K562 (cell line): Measurements from ENCODE around the gene MSANTD4. TPM values are rescaled to one million over a fixed set of nuclear protein-coding genes. Genes with fewer than 3 reads are reported as not detected.

Experiments used
- AFF4 ChIP-seq: sonication (generic); formaldehyde crosslinking; IDR thresholded peaks from 2 replicates; pipeline ENCODE4 v1.8.0; 2023; ENCODE audit warnings: mild to moderate bottlenecking, missing genetic modification reagents
- CTCF ChIP-seq, 3 experiments: IDR thresholded peaks in 2 of 3; conservative IDR thresholded peaks in 1 of 3; 2 replicates each; pipeline ENCODE4 v1.5.1; 2011 to 2012; ENCODE audit warnings: low read length in 3 of 3, mild to moderate bottlenecking in 3 of 3, control low read depth in 2 of 3, improper control_type of control experiment in 1 of 3, inconsistent platforms in 1 of 3, low read depth in 1 of 3, mixed read lengths in 1 of 3, moderate library complexity in 1 of 3; ENCODE audit not compliant: insufficient read depth in 2 of 3
- LCOR ChIP-seq: sonication (generic); formaldehyde crosslinking; IDR thresholded peaks from 2 replicates; pipeline ENCODE4 v1.8.0; 2022; ENCODE audit warnings: mild to moderate bottlenecking, missing genetic modification reagents
- NKRF ChIP-seq: fragments of 450-650 bp; IDR thresholded peaks from 2 replicates; pipeline ENCODE4 v1.6.1; 2016; ENCODE audit warnings: borderline replicate concordance
- PKNOX1 ChIP-seq: fragments of 450-650 bp; IDR thresholded peaks from 2 replicates; pipeline ENCODE4 v1.6.1; 2016
- POLR2H ChIP-seq: IDR thresholded peaks from 2 replicates; pipeline ENCODE4 v1.6.1; 2016; ENCODE audit warnings: missing genetic modification characterization, low read depth, mild to moderate bottlenecking, control low read depth, missing compliant biosample characterization, moderate library complexity
- RBM39 ChIP-seq: fragments of 200-400 bp; formaldehyde crosslinking; optimal IDR thresholded peaks from 2 replicates; pipeline ENCODE3; 2018; ENCODE audit warnings: low read depth, low read length
- SIN3B ChIP-seq: fragments of 450-650 bp; IDR thresholded peaks from 2 replicates; pipeline ENCODE4 v1.6.1; 2017; ENCODE audit warnings: low read depth, mild to moderate bottlenecking, moderate library complexity
- STAG1 ChIP-seq: sonication (generic); formaldehyde crosslinking; IDR thresholded peaks from 2 replicates; pipeline ENCODE4 v1.5.0; 2020; ENCODE audit warnings: missing genetic modification reagents, borderline replicate concordance
- TAF7 ChIP-seq: fragments of 450-650 bp; IDR thresholded peaks from 2 replicates; pipeline ENCODE4 v1.6.1; 2016; ENCODE audit warnings: missing genetic modification characterization, missing compliant biosample characterization
- ZNF3 ChIP-seq: fragments of 250-450 bp; sonication (Bioruptor Pico); IDR thresholded peaks from 2 replicates; pipeline ENCODE4 v1.5.0; 2021; ENCODE audit warnings: mild to moderate bottlenecking, moderate library complexity
- ZNF511 ChIP-seq: sonication (generic); formaldehyde crosslinking; IDR thresholded peaks from 2 replicates; pipeline ENCODE4 v1.8.0; 2022; ENCODE audit warnings: mild to moderate bottlenecking, missing genetic modification reagents
- polyA plus RNA-seq, 8 experiments: library from polyadenylated mRNA; depleted of rRNA in 4 of 8; stranded (reverse) in 5 of 8; unstranded in 3 of 8; fragments of >200 nt; fragmentation: Nextera tagmentation in 2 of 8; fragmentation: Illumina TruSeq in 1 of 8; extraction: Ambion mirVana in 2 of 8; extraction: Trizol in 1 of 8; gene quantifications; 2 replicates each; pipeline versions ENCODE4 v1.2.1 to v1.2.3, GENCODE V29; 2011 to 2014; ENCODE audit warnings: inconsistent platforms in 1 of 8, missing spikeins in 1 of 8
- total RNA-seq, 7 experiments: library from RNA; depleted of rRNA in 6 of 7; stranded (reverse); fragments of >200 nt in 6 of 7; fragmentation: Illumina TruSeq in 2 of 7; extraction: Trizol in 2 of 7; gene quantifications; 2 replicates each; pipeline versions ENCODE4 v1.2.1 to v1.2.3, GENCODE V29; 2011 to 2021; ENCODE audit warnings: low replicate concordance in 1 of 7
- TF ChIP-seq, protein P1 (sequence below): sonication (generic); formaldehyde crosslinking; IDR thresholded peaks from 2 replicates; pipeline ENCODE4 v1.8.0; 2022; ENCODE audit warnings: missing genetic modification reagents, mild to moderate bottlenecking, moderate library complexity, borderline replicate concordance
- TF ChIP-seq, protein P2 (sequence below): sonication (generic); formaldehyde crosslinking; IDR thresholded peaks from 2 replicates; pipeline ENCODE4 v1.5.0; 2020; ENCODE audit warnings: missing genetic modification reagents

MSANTD4 gene
- total and polyA plus RNA-seq, 9 of the 15 experiments (the other 6 are each of a cell fraction or from before 2014, with no cell fraction given): 5.0 to 16.4 (median 10.2) TPM

DNA sequence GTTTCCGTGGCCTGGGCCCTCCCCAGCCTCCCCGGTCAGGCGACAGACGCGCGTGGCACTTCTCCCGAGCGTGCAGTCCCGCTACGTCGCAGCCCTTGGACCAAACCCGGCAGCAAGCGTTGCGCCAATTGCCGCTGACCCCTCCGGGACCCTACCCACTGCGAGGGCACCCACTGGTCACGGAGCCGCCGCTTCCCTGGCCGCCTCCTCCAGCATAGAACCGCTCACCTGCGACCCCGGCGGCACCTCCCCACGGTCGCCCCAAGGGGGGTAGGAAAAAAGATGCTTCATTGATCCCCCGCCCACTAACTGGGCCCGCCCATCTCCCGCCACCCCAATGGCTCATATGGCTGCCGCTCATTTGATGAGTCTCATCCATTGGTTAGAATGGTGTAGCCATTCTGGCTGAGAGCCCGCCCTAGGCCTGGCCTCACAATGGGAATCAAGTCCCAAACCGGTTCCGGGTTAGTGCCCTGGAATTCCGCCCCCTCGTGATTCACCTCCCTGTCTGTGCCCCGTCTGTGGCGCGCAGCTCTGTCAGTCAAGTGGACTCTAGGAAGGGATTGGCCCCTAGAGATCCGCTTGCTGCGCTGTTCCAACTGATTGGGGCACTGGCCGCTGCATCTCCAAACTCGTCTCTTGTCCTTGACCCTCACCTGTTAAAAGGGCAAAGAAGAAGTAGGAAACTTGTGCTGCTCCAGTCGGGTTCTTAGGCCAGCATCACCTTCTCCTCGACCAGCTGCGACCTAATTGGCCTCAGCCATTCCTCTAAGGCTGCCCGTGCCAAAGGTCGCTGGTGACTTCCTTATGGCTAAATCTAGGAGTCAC is at the start of gene MSANTD4 (continued):
- TF ChIP-seq RBM39: no peak
- TF ChIP-seq PKNOX1: peak; percentile 100
- TF ChIP-seq AFF4 (CRISPR knock-in tag): no peak
- 0 out of 2 replicates have a peak, but pooled peaks have one; percentile 35 for TF ChIP-seq NKRF
- TF ChIP-seq, protein P1, sequence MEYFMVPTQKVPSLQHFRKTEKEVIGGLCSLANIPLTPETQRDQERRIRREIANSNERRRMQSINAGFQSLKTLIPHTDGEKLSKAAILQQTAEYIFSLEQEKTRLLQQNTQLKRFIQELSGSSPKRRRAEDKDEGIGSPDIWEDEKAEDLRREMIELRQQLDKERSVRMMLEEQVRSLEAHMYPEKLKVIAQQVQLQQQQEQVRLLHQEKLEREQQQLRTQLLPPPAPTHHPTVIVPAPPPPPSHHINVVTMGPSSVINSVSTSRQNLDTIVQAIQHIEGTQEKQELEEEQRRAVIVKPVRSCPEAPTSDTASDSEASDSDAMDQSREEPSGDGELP (CRISPR knock-in tag): peak; percentile 71
- TF ChIP-seq, protein P2, sequence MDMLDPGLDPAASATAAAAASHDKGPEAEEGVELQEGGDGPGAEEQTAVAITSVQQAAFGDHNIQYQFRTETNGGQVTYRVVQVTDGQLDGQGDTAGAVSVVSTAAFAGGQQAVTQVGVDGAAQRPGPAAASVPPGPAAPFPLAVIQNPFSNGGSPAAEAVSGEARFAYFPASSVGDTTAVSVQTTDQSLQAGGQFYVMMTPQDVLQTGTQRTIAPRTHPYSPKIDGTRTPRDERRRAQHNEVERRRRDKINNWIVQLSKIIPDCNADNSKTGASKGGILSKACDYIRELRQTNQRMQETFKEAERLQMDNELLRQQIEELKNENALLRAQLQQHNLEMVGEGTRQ (CRISPR knock-in tag): 0 out of 2 replicates have a peak, but pooled peaks have one; percentile 11
- 0 out of 2 replicates have a peak, but pooled peaks have one; percentile 13 for TF ChIP-seq POLR2H (tag)
- no peak for TF ChIP-seq ZNF3 (CRISPR knock-in tag)
- no peak for TF ChIP-seq STAG1 (CRISPR knock-in tag)
- TF ChIP-seq SIN3B: 0 out of 2 replicates have a peak, but pooled peaks have one; percentile 42
- peak; percentile 68; the same call in 1 of the 2 replicates for TF ChIP-seq ZNF511 (CRISPR knock-in tag)
- no peak for TF ChIP-seq CTCF (IDR thresholded peaks at IDR 0.05 in 2 of 3, conservative IDR thresholded peaks at IDR 0.05 in 1 of 3; ENCODE audit: insufficient read depth in 2 of 3, low read depth in 1 of 3, low read length in 3 of 3)
- 0 out of 2 replicates have a peak, but pooled peaks have one; percentile 35 for TF ChIP-seq LCOR (CRISPR knock-in tag)
- no peak for TF ChIP-seq TAF7 (tag)
